Measurements from ENCODE around the gene C22orf39.

C22orf39 gene

DNA sequence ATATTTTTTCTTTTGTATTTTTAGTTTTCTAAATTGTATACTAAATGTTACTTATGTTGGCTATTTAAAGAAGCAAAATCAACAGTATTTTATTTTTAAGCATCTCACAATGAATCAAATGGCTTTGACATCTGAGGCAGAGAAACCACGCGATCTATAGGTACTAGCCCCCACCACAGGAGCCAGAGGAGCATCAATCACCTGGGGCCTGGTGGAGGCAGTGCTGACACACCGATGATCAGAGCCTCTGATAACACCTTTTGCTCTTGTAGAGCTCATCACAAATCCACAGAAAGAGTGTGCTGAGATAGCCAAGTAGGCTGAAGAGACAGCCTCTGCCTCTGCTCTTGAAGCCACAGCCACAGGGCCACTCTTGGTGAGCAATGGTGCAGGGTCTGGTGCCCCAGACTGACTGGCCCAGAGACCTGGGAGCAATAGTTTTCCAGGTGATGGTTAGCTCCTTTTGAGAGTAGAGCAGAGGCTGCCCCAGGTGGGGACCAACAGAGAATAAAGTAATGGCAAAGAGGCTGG is 41.2 kb downstream of the C22orf39 start:
- no peak for TF ChIP-seq Cebpa-rat (IDR thresholded peaks at IDR 0.05)
- H3K27ac ChIP-seq = no peak overlapping the region
- H3K27me3 ChIP-seq = no peaks in the 10 kb centered on the region
- no peak overlapping the region for H3K4me2 ChIP-seq
- no peak overlapping the region for H3K9ac ChIP-seq
- H3K4me3 ChIP-seq = no peak overlapping the region
- peaks cover 12 to 70% (median 29%) of the 10 kb centered on the region in 11 experiments for H4K20me1 ChIP-seq
- H3K9me3 ChIP-seq (replicated peaks in 1 of 11) = no peaks in the 10 kb centered on the region
- peaks cover 87 to 98% (median 92%) of the 10 kb centered on the region in 11 experiments for H3K36me3 ChIP-seq
- no peaks in the 10 kb centered on the region for H3K4me1 ChIP-seq

DNA sequence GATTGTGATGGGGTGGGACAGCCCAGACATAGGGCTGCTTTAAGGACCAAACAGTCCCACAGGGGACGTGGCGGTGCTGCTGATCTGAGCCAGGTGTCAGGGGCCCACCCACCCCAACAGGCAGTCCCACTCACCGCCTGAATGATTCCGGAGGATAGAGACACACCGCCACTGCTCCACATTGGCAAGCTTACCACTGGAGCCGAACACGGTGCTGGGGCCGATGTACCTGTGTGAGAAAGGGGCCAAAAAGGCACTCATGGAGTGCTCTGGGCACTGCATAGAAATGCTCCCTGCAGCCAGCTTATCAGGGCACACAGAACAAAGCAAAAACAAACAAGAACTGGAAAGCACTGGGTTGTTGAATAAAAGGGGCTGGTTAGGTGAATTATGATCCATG is 41.9 kb downstream of the C22orf39 start:
- Histone ChIP-seq H3K27ac (no peak overlapping the region), H3K36me3 (peaks cover 87 to 98% (median 92%) of the 10 kb centered on the region in 11 experiments), H3K9me3 (replicated peaks in 1 of 11) (no peaks in the 10 kb centered on the region), H3K4me3 (no peak overlapping the region), H3K4me1 (no peaks in the 10 kb centered on the region), H3K27me3 (no peaks in the 10 kb centered on the region), H4K20me1 (peaks cover 5 to 63% (median 22%) of the 10 kb centered on the region in 11 experiments; a peak in 18 of 22 replicates), H3K4me2 (no peak overlapping the region), H3K9ac (no peak overlapping the region)
- TF ChIP-seq Cebpa-rat (IDR thresholded peaks at IDR 0.05) = no peak

DNA sequence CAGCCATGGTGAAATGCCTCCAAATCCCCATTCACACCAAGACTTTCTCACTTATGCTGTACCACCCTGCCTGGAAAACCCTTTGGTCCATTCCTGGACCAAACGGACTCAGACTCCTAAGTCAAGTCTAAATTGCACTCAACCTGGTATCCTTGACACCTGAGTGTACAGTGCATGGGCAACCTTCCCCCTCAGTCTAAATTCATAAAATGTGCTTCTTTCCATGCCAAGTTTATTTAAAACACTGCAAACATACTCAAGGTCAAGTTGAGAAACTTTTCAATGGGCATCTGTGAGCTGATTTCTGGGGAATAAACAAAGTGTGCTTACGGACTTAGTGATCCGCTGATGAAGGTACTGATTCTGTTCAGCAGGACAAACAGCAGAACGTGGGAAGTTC is 42.4 kb downstream of the C22orf39 start:
- Histone ChIP-seq H3K4me1 (no peaks in the 10 kb centered on the region), H3K4me2 (no peak overlapping the region), H3K36me3 (peaks cover 86 to 98% (median 92%) of the 10 kb centered on the region in 11 experiments), H3K9me3 (replicated peaks in 1 of 11) (no peaks in the 10 kb centered on the region), H3K4me3 (no peak overlapping the region), H3K9ac (no peak overlapping the region), H3K27ac (no peak overlapping the region), H4K20me1 (peaks cover 3 to 58% (median 16%) of the 10 kb centered on the region in 11 experiments; a peak in 17 of 22 replicates), H3K27me3 (no peaks in the 10 kb centered on the region)
- TF ChIP-seq Cebpa-rat (IDR thresholded peaks at IDR 0.05) = no peak

DNA sequence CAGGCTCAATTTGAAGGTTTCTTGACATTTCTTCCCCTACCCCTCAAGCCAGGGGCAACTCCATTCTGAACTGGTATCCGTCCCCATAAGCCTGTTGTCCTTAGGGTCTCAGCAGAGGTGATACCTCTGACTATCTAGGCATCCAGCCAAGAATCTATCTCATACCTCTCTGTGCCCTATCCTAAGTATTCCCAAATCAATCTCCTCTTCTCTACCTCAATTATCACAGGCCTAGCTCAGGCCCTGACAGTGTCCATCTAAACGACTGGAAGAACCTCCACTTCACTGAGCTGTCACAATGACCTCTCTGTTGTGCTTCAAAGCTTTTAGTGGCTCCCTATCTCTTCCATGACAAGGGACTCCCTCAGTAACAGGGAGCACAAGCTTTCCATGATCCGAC is 42.8 kb downstream of the C22orf39 start:
- peaks cover 86 to 98% (median 92%) of the 10 kb centered on the region in 11 experiments for H3K36me3 ChIP-seq
- no peak for TF ChIP-seq Cebpa-rat (IDR thresholded peaks at IDR 0.05)
- H3K4me3 ChIP-seq = no peak overlapping the region
- peaks cover 0 to 54% (median 12%) of the 10 kb centered on the region in 11 experiments; a peak in 15 of 22 replicates for H4K20me1 ChIP-seq
- H3K27me3 ChIP-seq = no peaks in the 10 kb centered on the region
- H3K9me3 ChIP-seq (replicated peaks in 1 of 11) = no peaks in the 10 kb centered on the region
- no peak overlapping the region for H3K9ac ChIP-seq
- no peaks in the 10 kb centered on the region for H3K4me1 ChIP-seq
- H3K4me2 ChIP-seq = no peak overlapping the region
- H3K27ac ChIP-seq = no peak overlapping the region

DNA sequence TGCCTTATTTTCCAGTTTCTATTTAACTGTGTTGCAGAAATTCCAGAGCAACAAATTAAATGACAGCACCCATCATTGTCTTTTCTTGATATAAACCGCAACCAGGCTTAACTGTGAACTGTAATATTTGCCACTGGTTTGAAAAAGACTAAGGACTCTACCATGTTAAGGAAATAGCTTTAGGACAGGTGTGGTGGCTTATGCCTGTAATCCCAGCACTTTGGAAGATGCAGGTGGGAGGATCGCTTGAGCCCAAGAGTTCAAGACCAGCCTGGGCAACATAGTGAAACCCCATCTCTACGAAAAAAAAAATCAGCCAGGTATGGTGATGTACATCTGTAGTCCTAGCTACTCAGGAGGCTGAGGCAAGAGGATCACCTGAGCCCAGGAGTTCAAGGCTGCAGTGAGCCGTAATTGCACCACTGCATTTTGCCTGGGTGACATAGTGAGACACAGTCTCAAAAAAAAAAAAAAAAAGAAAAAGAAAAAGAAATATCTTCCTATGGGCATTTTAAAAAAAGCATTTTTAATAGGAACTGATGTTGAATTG is 44.8 kb downstream of the C22orf39 start:
- H4K20me1 ChIP-seq = peaks cover 0 to 48% (median 12%) of the 10 kb centered on the region in 11 experiments; a peak in 12 of 22 replicates
- no peak overlapping the region for H3K4me2 ChIP-seq
- H3K9ac ChIP-seq = no peak overlapping the region
- H3K4me1 ChIP-seq = no peaks in the 10 kb centered on the region
- H3K27me3 ChIP-seq = no peaks in the 10 kb centered on the region
- no peaks in the 10 kb centered on the region for H3K9me3 ChIP-seq (replicated peaks in 1 of 11)
- H3K36me3 ChIP-seq = peaks cover 83 to 98% (median 92%) of the 10 kb centered on the region in 11 experiments
- no peak overlapping the region for H3K4me3 ChIP-seq
- no peak for TF ChIP-seq Cebpa-rat (IDR thresholded peaks at IDR 0.05)
- no peak overlapping the region for H3K27ac ChIP-seq

DNA sequence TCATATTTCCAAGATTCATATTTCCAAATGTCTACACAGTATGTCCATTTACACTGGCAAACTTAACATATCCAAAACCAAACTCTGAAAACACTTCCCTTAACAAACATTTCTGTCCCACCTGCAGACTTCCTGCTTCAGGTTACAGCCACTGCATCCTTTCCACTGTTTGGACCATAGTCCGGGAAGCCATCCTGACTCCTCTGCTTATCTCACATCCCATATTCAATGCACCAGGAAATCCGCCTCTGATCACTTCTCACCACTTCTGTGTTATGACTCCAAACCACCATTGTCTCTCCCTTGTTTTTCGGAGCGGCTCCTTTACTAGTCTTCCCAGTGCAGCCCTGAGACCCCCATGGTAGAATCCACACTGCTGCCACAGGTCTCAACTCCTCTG is 46.0 kb downstream of the C22orf39 start:
- H3K36me3 ChIP-seq = peaks cover 83 to 98% (median 92%) of the 10 kb centered on the region in 11 experiments
- H3K9me3 ChIP-seq (replicated peaks in 1 of 11) = no peaks in the 10 kb centered on the region
- no peak overlapping the region for H3K4me2 ChIP-seq
- no peaks in the 10 kb centered on the region for H3K4me1 ChIP-seq
- peaks cover 0 to 41% (median 17%) of the 10 kb centered on the region in 11 experiments; a peak in 12 of 22 replicates for H4K20me1 ChIP-seq
- H3K4me3 ChIP-seq = no peak overlapping the region
- H3K27ac ChIP-seq = no peak overlapping the region
- H3K27me3 ChIP-seq = no peaks in the 10 kb centered on the region
- H3K9ac ChIP-seq = no peak overlapping the region
- no peak for TF ChIP-seq Cebpa-rat (IDR thresholded peaks at IDR 0.05)

DNA sequence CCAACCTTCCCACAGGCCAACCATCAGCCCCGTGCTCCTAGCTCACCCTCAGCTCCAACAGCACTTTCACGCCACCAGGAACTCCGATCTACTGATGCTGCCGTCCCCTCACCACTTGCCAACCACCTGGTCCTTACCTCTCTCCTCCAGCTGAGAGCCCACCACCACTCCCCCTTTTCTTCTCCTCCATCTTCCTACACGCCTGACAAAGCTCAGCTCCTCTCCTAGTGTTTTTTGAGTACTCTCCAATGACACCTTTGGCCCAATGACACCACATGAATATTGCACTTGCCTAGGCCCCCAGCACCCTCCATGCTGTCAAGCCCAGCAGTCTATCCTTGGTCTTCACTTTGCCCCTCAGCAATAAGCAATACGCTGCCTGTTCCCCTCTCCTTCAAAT is 46.6 kb downstream of the C22orf39 start:
- no peaks in the 10 kb centered on the region for H3K27me3 ChIP-seq
- H4K20me1 ChIP-seq = peaks cover 0 to 47% (median 17%) of the 10 kb centered on the region in 11 experiments; a peak in 10 of 22 replicates
- H3K27ac ChIP-seq = no peak overlapping the region
- no peak overlapping the region for H3K9ac ChIP-seq
- H3K36me3 ChIP-seq = peaks cover 83 to 98% (median 92%) of the 10 kb centered on the region in 11 experiments
- TF ChIP-seq Cebpa-rat (IDR thresholded peaks at IDR 0.05) = no peak
- H3K4me2 ChIP-seq = no peak overlapping the region
- no peaks in the 10 kb centered on the region for H3K4me1 ChIP-seq
- no peaks in the 10 kb centered on the region for H3K9me3 ChIP-seq (replicated peaks in 1 of 11)
- H3K4me3 ChIP-seq = no peak overlapping the region

DNA sequence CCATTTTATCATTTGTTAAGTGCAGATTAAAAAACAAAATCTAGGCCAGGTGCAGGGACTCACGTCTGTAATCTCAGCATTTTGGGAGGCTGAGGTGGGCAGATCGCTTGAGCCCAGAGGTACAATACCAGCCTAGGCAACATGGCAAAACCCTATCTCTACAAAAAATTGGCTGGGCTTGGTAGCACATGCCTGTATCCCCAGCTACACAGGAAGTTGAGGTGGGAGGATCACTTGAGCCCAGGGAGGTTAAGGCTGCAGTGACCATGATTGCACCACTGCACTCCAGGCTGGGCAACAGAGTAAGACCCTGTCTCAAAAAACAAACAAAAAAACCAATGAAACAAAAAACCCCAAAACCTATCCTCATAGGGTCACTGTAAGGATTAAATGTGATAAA is 48.9 kb downstream of the C22orf39 start:
- no peak overlapping the region for H3K4me3 ChIP-seq
- no peak overlapping the region for H3K27ac ChIP-seq
- H4K20me1 ChIP-seq = peaks cover 0 to 58% (median 9%) of the 10 kb centered on the region in 11 experiments; a peak in 10 of 22 replicates
- no peaks in the 10 kb centered on the region for H3K9me3 ChIP-seq (replicated peaks in 1 of 11)
- H3K36me3 ChIP-seq = peaks cover 86 to 99% (median 94%) of the 10 kb centered on the region in 11 experiments
- no peaks in the 10 kb centered on the region for H3K4me1 ChIP-seq
- H3K9ac ChIP-seq = no peak overlapping the region
- no peak overlapping the region for H3K4me2 ChIP-seq
- no peaks in the 10 kb centered on the region for H3K27me3 ChIP-seq
- no peak for TF ChIP-seq Cebpa-rat (IDR thresholded peaks at IDR 0.05)

DNA sequence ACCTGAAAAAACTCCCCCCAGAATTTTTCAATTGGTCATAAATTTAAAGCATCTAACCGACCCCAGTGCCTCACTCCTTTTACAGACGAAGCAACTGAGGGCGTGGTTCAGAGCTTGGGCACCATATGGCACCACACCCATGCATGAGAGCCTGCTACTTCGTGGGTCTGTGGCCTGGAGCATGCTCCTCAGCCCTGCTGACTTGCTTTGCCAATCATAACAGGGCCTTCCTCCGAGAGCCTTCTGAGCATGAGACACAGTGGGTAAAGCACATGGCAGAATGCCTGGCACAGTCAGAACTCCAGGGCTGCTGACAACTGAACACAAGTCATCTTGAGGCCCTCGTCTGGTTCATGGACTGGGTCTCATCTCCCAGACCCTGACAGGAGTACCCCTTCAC is 49.3 kb downstream of the C22orf39 start:
- no peak overlapping the region for H3K27ac ChIP-seq
- H3K9ac ChIP-seq = no peak overlapping the region
- no peak overlapping the region for H3K4me3 ChIP-seq
- H3K36me3 ChIP-seq = peaks cover 90 to 100% (median 96%) of the 10 kb centered on the region in 11 experiments
- H3K4me2 ChIP-seq = no peak overlapping the region
- H3K4me1 ChIP-seq = no peaks in the 10 kb centered on the region
- no peak for TF ChIP-seq Cebpa-rat (IDR thresholded peaks at IDR 0.05)
- no peaks in the 10 kb centered on the region for H3K9me3 ChIP-seq (replicated peaks in 1 of 11)
- H3K27me3 ChIP-seq = no peaks in the 10 kb centered on the region
- peaks cover 0 to 62% (median 9%) of the 10 kb centered on the region in 11 experiments; a peak in 10 of 22 replicates for H4K20me1 ChIP-seq

DNA sequence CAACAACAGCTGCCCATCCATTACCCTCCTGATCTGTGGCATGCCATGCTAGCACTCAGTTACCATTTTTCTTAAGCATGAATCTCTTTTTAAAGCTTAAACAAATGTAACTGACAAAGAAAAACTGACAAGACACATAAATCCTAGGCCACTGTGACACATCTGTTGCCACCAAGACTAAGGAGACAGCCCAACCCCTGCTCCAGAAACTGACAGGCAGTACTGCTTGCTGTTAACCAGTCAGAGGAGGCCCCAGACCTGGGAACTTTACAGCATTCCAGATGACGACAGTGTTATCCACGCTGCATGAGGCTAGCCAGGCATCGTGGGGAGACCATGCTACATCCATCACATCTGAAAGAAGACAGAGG is 49.8 kb downstream of the C22orf39 start:
- Histone ChIP-seq H3K9ac (no peak overlapping the region), H3K27ac (no peak overlapping the region), H3K36me3 (peaks cover 92 to 100% (median 97%) of the 10 kb centered on the region in 11 experiments), H3K27me3 (no peaks in the 10 kb centered on the region), H3K4me2 (no peak overlapping the region), H4K20me1 (peaks cover 0 to 67% (median 13%) of the 10 kb centered on the region in 11 experiments; a peak in 11 of 22 replicates), H3K4me3 (no peak overlapping the region), H3K9me3 (replicated peaks in 1 of 11) (no peaks in the 10 kb centered on the region), H3K4me1 (no peaks in the 10 kb centered on the region)
- TF ChIP-seq Cebpa-rat (IDR thresholded peaks at IDR 0.05) = no peak

Measured in BLaER1 treated with 17β-estradiol and CSF1 and Interleukin-3, amounts not matched to agents 10 nM and 100 nM (cell line).